K562 (cell line): ENCODE results near the gene AAGAB. TPM values are rescaled to one million over a fixed set of nuclear protein-coding genes. Genes with fewer than 3 reads are reported as not detected.

Source experiments
- BRD4 ChIP-seq: fragments of 200-600 bp; sonication (generic); IDR thresholded peaks from 2 replicates; pipeline ENCODE4 v1.6.1; 2017; ENCODE audit warnings: inconsistent platforms
- CXXC5 ChIP-seq: fragments of 250-450 bp; sonication (Bioruptor Pico); IDR thresholded peaks from 2 replicates; pipeline ENCODE4 v1.8.0; 2022; ENCODE audit warnings: inconsistent platforms, mild to moderate bottlenecking, moderate library complexity
- ERF ChIP-seq: fragments of 450-650 bp; formaldehyde crosslinking; IDR thresholded peaks from 2 replicates; pipeline ENCODE4 v1.4.0; 2020; ENCODE audit warnings: mild to moderate bottlenecking, mixed read lengths
- FOXA1 ChIP-seq: fragments of 450-650 bp; IDR thresholded peaks from 2 replicates; pipeline ENCODE4 v1.6.1; 2016; ENCODE audit warnings: mild to moderate bottlenecking, borderline replicate concordance
- GABPB1 ChIP-seq: sonication (generic); formaldehyde crosslinking; IDR thresholded peaks from 2 replicates; pipeline ENCODE4 v1.8.0; 2022; ENCODE audit warnings: mild to moderate bottlenecking, missing genetic modification reagents
- GTF2E2 ChIP-seq: fragments of 200-800 bp; sonication (Bioruptor generic); IDR thresholded peaks from 2 replicates; pipeline ENCODE4 v1.6.1; 2016; ENCODE audit warnings: missing genetic modification characterization, missing compliant biosample characterization
- JUNB ChIP-seq: fragments of 450-650 bp; formaldehyde crosslinking; conservative IDR thresholded peaks from 2 replicates; pipeline ENCODE4 v1.4.0; 2020; ENCODE audit warnings: mild to moderate bottlenecking
- PHF8 ChIP-seq: fragments of 200-600 bp; sonication (generic); IDR thresholded peaks from 2 replicates; pipeline ENCODE4 v1.6.1; 2012; ENCODE audit warnings: mixed run types, mild to moderate bottlenecking, inconsistent platforms, low read length, moderate library complexity, borderline replicate concordance
- PHTF2 ChIP-seq: fragments of 250-450 bp; sonication (Bioruptor Pico); IDR thresholded peaks from 2 replicates; pipeline ENCODE4 v1.5.0; 2021; ENCODE audit warnings: mild to moderate bottlenecking
- POLR2G ChIP-seq: fragments of 200-400 bp; formaldehyde crosslinking; IDR thresholded peaks from 2 replicates; pipeline ENCODE4 v1.6.1; 2017; ENCODE audit warnings: low read depth, mild to moderate bottlenecking, antibody characterized with exemption, low read length, moderate library complexity
- SMARCA4 ChIP-seq: fragments of 450-650 bp; IDR thresholded peaks from 2 replicates; pipeline ENCODE4 v1.6.1; 2016
- TGIF2 ChIP-seq: sonication (generic); formaldehyde crosslinking; IDR thresholded peaks from 2 replicates; pipeline ENCODE4 v1.8.1; 2022; ENCODE audit warnings: mild to moderate bottlenecking, missing genetic modification reagents, moderate library complexity
- ZC3H11A ChIP-seq: IDR thresholded peaks from 2 replicates; pipeline ENCODE4 v1.6.1; 2012; ENCODE audit warnings: low read depth, low read length, improper control_type of control experiment
- ZNF239 ChIP-seq: fragments of 250-450 bp; sonication (Bioruptor Pico); IDR thresholded peaks from 2 replicates; pipeline ENCODE4 v1.4.0; 2020; ENCODE audit warnings: mild to moderate bottlenecking
- polyA plus RNA-seq, 8 experiments: library from polyadenylated mRNA; depleted of rRNA in 4 of 8; stranded (reverse) in 5 of 8; unstranded in 3 of 8; fragments of >200 nt; fragmentation: Nextera tagmentation in 2 of 8; fragmentation: Illumina TruSeq in 1 of 8; extraction: Ambion mirVana in 2 of 8; extraction: Trizol in 1 of 8; gene quantifications; 2 replicates each; pipeline versions ENCODE4 v1.2.1 to v1.2.3, GENCODE V29; 2011 to 2014; ENCODE audit warnings: inconsistent platforms in 1 of 8, missing spikeins in 1 of 8
- total RNA-seq, 7 experiments: library from RNA; depleted of rRNA in 6 of 7; stranded (reverse); fragments of >200 nt in 6 of 7; fragmentation: Illumina TruSeq in 2 of 7; extraction: Trizol in 2 of 7; gene quantifications; 2 replicates each; pipeline versions ENCODE4 v1.2.1 to v1.2.3, GENCODE V29; 2011 to 2021; ENCODE audit warnings: low replicate concordance in 1 of 7
- TF ChIP-seq, protein P1 (sequence below): fragments of 450-650 bp; IDR thresholded peaks from 2 replicates; pipeline ENCODE4 v1.6.1; 2018; ENCODE audit warnings: mild to moderate bottlenecking, low read depth; ENCODE audit not compliant: partially characterized antibody
- TF ChIP-seq, protein P2 (sequence below): fragments of 450-650 bp; IDR thresholded peaks from 2 replicates; pipeline ENCODE4 v1.6.1; 2017; ENCODE audit warnings: mild to moderate bottlenecking, moderate library complexity
- TF ChIP-seq, protein P3 (sequence below): IDR thresholded peaks from 2 replicates; pipeline ENCODE4 v1.6.1; 2014; ENCODE audit warnings: antibody characterized with exemption
- TF ChIP-seq, protein P4 (sequence below): fragments of 200-800 bp; sonication (Bioruptor generic); IDR thresholded peaks from 2 replicates; pipeline ENCODE4 v1.6.1; 2016; ENCODE audit warnings: missing genetic modification characterization, missing compliant biosample characterization

The AAGAB gene
- total and polyA plus RNA-seq, 9 of the 15 experiments (the other 6 are each of a cell fraction or from before 2014, with no cell fraction given): 17.8 to 109 (median 58.3) TPM

DNA sequence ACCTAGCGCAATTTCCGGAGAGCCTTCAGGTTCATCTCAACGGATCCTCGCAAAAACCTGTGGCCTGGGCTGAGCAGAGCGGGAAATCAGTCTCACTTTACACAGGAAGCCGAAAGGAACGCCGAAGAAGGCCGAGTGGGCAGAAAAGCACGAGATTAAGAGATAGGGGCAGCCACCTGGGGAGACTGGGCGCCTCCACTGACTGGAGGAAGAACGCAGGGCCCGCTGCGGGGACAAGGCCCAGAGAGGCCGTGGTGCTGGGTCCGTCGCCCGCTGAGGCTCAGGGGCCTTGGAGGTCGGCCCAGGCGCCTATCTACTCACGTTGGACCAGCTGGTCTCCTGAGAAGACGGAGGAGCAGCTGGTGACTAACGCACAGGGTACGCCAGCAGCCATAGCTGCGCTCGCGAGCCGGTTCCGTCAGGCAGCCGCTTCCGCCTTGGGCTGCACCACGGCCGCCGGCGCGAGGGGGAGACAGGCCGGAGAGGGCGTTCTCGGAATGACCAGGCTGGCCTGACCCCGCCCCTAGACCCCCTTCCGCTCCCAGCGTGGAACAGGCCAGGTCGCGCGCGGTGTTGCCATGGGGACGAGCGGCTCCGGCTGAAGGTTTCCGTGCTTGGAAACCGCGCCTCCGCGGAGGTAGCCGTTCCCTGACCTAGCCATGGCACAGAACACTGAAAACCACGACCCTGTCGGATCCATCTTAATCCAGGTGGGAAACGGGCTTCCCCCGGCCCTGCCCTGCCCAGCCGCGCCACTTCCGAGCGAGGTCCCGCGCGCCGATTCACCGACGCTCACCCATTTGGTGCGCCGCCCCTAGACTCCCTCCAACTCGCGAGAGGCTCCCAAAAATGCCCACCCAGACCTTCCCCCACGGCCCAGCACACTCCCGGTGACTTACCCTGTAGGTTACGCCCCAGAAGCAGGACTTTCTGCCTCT is at the start of gene AAGAB, which contains the start of gene IQCH (continued):
- TF ChIP-seq GTF2E2 (tag) (peak; percentile 92; the same call in 1 of the 2 replicates), BRD4 (no peak), POLR2G (peak; percentile 97), JUNB (no peak), PHTF2 (CRISPR knock-in tag) (no peak), GABPB1 (CRISPR knock-in tag) (peak; percentile 92), TGIF2 (CRISPR knock-in tag) (no peak), PHF8 (peak; percentile 94; the same call in 1 of the 2 replicates), ZNF239 (CRISPR knock-in tag) (no peak), SMARCA4 (peak; percentile 1; the same call in 1 of the 2 replicates), ERF (CRISPR knock-in tag) (no peak), CXXC5 (CRISPR knock-in tag) (peak; percentile 96), FOXA1 (no peak), ZC3H11A (no peak)
- TF ChIP-seq, protein P1, sequence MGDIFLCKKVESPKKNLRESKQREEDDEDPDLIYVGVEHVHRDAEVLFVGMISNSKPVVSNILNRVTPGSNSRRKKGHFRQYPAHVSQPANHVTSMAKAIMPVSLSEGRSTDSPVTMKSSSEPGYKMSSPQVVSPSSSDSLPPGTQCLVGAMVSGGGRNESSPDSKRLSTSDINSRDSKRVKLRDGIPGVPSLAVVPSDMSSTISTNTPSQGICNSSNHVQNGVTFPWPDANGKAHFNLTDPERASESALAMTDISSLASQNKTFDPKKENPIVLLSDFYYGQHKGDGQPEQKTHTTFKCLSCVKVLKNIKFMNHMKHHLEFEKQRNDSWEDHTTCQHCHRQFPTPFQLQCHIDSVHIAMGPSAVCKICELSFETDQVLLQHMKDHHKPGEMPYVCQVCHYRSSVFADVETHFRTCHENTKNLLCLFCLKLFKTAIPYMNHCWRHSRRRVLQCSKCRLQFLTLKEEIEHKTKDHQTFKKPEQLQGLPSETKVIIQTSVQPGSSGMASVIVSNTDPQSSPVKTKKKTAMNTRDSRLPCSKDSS: no peak
- TF ChIP-seq, protein P2, sequence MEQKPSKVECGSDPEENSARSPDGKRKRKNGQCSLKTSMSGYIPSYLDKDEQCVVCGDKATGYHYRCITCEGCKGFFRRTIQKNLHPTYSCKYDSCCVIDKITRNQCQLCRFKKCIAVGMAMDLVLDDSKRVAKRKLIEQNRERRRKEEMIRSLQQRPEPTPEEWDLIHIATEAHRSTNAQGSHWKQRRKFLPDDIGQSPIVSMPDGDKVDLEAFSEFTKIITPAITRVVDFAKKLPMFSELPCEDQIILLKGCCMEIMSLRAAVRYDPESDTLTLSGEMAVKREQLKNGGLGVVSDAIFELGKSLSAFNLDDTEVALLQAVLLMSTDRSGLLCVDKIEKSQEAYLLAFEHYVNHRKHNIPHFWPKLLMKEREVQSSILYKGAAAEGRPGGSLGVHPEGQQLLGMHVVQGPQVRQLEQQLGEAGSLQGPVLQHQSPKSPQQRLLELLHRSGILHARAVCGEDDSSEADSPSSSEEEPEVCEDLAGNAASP: no peak
- TF ChIP-seq, protein P3, sequence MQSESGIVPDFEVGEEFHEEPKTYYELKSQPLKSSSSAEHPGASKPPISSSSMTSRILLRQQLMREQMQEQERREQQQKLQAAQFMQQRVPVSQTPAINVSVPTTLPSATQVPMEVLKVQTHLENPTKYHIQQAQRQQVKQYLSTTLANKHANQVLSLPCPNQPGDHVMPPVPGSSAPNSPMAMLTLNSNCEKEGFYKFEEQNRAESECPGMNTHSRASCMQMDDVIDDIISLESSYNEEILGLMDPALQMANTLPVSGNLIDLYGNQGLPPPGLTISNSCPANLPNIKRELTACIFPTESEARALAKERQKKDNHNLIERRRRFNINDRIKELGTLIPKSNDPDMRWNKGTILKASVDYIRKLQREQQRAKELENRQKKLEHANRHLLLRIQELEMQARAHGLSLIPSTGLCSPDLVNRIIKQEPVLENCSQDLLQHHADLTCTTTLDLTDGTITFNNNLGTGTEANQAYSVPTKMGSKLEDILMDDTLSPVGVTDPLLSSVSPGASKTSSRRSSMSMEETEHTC: 0 out of 2 replicates have a peak, but pooled peaks have one; percentile 55
- TF ChIP-seq, protein P4, sequence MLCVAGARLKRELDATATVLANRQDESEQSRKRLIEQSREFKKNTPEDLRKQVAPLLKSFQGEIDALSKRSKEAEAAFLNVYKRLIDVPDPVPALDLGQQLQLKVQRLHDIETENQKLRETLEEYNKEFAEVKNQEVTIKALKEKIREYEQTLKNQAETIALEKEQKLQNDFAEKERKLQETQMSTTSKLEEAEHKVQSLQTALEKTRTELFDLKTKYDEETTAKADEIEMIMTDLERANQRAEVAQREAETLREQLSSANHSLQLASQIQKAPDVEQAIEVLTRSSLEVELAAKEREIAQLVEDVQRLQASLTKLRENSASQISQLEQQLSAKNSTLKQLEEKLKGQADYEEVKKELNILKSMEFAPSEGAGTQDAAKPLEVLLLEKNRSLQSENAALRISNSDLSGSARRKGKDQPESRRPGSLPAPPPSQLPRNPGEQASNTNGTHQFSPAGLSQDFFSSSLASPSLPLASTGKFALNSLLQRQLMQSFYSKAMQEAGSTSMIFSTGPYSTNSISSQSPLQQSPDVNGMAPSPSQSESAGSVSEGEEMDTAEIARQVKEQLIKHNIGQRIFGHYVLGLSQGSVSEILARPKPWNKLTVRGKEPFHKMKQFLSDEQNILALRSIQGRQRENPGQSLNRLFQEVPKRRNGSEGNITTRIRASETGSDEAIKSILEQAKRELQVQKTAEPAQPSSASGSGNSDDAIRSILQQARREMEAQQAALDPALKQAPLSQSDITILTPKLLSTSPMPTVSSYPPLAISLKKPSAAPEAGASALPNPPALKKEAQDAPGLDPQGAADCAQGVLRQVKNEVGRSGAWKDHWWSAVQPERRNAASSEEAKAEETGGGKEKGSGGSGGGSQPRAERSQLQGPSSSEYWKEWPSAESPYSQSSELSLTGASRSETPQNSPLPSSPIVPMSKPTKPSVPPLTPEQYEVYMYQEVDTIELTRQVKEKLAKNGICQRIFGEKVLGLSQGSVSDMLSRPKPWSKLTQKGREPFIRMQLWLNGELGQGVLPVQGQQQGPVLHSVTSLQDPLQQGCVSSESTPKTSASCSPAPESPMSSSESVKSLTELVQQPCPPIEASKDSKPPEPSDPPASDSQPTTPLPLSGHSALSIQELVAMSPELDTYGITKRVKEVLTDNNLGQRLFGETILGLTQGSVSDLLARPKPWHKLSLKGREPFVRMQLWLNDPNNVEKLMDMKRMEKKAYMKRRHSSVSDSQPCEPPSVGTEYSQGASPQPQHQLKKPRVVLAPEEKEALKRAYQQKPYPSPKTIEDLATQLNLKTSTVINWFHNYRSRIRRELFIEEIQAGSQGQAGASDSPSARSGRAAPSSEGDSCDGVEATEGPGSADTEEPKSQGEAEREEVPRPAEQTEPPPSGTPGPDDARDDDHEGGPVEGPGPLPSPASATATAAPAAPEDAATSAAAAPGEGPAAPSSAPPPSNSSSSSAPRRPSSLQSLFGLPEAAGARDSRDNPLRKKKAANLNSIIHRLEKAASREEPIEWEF (CRISPR knock-in tag): no peak
